GM12875 (cell line): ENCODE measurements around the gene NRXN2.
"Not testable (repeated sequence)": the region's sequence is repeated elsewhere in the genome, so short reads cannot be mapped to it uniquely, and the experiment has no call there.

ENCODE experiments used
- H3K4me3 ChIP-seq: one replicate; pipeline ENCODE4 v1.5.1; 2011; ENCODE audit warnings: low read depth, low read length, control low read depth
- TF ChIP-seq, protein P1 (sequence below): IDR thresholded peaks from 2 replicates; pipeline ENCODE4 v1.5.1; 2011; ENCODE audit warnings: low read depth, mild to moderate bottlenecking, control low read depth, inconsistent platforms, low read length, moderate library complexity, borderline replicate concordance; ENCODE audit not compliant: insufficient read depth

NRXN2 gene

DNA sequence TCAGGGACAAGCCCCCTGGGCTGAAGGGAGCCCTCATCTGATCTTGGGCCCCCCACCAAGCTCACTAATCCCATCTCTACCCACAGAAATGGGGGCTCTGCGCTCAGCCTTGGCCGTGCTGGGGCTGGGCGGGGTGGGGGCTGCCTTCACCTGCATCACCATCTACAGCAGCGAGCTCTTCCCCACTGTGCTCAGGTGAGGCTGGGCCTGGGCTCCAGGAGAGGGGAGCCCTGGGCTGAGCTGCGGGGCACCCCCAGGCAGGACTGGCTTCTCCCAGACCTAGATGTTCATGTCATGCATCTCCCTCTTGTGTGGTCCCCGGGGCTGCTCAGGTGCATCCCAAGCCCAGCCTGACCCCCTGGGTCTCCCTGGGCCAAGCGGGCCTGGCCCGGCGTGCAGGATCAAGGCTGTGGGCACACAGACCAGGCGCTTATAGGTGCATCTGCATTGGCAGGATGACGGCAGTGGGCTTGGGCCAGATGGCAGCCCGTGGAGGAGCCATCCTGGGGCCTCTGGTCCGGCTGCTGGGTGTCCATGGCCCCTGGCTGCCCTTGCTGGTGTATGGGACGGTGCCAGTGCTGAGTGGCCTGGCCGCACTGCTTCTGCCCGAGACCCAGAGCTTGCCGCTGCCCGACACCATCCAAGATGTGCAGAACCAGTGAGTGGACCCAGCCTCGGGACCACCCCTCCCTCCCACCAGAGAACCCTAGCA, 122.6 kb downstream of the NRXN2 start:
- H3K4me3 ChIP-seq = no peak overlapping the region
- TF ChIP-seq, protein P1, sequence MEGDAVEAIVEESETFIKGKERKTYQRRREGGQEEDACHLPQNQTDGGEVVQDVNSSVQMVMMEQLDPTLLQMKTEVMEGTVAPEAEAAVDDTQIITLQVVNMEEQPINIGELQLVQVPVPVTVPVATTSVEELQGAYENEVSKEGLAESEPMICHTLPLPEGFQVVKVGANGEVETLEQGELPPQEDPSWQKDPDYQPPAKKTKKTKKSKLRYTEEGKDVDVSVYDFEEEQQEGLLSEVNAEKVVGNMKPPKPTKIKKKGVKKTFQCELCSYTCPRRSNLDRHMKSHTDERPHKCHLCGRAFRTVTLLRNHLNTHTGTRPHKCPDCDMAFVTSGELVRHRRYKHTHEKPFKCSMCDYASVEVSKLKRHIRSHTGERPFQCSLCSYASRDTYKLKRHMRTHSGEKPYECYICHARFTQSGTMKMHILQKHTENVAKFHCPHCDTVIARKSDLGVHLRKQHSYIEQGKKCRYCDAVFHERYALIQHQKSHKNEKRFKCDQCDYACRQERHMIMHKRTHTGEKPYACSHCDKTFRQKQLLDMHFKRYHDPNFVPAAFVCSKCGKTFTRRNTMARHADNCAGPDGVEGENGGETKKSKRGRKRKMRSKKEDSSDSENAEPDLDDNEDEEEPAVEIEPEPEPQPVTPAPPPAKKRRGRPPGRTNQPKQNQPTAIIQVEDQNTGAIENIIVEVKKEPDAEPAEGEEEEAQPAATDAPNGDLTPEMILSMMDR = no peak

DNA sequence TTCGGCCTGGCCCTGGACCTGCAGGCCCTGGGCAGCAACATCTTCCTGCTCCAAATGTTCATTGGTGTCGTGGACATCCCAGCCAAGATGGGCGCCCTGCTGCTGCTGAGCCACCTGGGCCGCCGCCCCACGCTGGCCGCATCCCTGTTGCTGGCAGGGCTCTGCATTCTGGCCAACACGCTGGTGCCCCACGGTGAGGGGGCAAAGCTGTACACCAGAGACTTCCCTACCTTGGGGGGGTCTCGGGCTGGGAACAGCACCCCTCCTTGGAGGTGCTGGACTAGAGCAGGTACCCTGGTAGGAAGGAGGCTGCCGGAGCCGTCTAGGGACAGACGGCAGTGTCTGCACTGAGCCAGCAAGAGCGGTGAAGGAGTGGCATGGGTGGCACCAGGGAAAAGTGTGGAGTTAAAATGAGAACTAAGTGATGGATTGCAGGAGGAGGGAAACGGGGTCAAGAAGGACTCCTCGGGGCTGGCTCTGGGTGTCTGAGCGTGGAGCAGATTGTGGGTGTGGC, 123.2 kb downstream of the NRXN2 start:
- H3K4me3 ChIP-seq = no peak overlapping the region
- TF ChIP-seq, protein P1 = no peak

DNA sequence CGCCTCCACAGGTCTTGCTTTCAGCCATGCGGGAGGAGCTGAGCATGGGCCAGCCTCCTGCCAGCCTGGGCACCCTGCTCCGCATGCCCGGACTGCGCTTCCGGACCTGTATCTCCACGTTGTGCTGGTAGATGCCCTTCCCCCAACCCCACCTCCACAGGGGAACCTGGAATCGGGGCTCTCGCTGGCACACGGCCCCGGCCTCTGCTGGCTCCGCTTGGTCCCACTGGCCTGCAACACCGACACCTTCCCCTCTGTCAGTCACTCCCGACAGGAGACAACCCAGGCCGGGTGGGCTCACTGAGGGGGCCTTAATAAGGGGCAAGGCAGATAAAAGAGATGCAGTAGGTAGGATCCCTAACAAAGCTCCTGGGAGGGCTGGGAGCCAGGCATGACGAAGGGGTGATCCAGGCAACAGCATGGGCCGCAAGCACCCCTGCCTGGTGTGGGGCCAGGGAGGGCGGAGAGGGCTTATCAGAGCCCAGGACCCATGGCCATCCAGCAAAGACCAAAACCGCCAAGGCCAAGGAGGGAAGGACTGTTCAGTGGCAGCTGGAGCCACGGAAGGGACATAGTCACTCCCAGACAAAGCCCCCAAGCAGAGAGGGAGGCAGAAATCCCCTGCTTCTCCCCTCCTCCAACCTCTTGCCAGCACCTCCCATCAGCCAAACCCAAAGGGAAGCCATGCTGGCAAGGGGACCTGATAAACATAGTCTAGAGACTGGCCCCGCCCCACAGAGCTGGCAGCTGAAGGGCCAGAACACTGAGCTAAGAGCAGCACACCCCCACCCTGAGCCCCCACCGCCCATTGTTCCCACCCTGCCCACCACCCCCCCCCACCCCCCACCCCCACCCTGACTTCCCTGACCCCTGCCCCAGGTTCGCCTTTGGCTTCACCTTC, 124.0 kb downstream of the NRXN2 start:
- TF ChIP-seq, protein P1 = no peak

GRCh38 chr11:64598106-64598796, 124.7 kb downstream of the NRXN2 start:
- no peak overlapping the region for H3K4me3 ChIP-seq
- TF ChIP-seq, protein P1 = no peak

More for the DNA sequence above, 124.0 kb downstream of the NRXN2 start:
- H3K4me3 ChIP-seq = no peak overlapping the region

DNA sequence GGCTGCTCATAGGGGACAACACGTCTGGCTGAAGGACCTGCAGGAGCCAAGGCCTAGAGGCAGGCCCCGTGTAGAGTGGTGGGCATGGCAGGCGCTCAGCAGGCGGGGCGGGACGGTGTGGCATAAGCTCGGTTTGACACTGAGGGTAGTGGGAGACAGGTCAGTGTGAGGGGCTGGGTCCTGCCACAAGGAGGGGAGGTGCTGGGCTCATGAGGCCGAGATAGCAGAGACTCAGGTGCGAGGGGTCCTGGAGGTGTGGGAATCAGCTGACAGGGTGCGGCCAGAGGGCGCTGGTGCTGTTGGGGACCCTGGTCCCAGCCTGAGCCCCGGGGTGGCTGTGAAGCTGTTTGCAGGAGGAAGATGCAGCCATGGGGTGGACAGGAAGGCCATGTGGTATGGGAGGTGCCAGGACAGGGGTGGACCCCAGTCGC, 125.3 kb downstream of the NRXN2 start:
- TF ChIP-seq, protein P1 = no peak
- H3K4me3 ChIP-seq = no peak overlapping the region

GRCh38 chr11:64595922-64596321, 127.1 kb downstream of the NRXN2 start:
- not testable (repeated sequence) for H3K4me3 ChIP-seq

DNA sequence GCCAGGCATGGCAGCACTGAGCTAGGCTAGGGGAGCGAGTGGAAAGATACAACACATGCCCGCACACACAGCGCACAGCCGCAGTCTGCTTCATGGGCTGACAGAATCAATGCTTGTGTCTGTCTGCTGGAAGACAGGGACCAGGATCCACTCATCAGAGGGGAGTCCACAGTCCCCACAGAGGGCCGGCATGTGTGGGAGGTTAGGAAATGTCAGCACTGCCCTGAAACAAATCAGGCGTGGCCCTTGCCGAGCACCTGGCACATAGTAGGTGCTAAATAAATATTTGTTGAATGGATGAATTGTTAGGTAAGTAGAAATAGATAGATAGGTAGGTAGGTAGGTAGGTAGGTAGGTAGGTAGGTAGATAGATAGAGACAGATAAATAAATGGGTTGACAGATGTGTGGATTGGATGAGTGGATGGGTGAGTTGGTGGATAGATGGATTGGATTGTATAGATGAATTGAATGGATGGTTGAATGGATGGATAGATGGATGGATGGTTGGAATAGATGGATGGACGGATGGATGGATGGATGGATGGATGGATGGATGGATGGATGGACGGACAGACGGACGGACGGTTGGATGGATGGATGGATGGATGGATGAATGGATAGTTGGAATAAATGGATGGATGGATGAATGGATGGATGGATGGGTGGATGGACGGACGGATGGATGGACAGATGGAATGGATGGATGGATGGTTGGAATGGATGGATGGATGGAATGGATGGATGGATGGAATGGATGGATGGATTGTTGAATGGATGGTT, 128.6 kb downstream of the NRXN2 start:
- TF ChIP-seq, protein P1 = no peak
- no peak overlapping the region for H3K4me3 ChIP-seq
